ENCODE data around the gene PHLDA1.

DNA sequence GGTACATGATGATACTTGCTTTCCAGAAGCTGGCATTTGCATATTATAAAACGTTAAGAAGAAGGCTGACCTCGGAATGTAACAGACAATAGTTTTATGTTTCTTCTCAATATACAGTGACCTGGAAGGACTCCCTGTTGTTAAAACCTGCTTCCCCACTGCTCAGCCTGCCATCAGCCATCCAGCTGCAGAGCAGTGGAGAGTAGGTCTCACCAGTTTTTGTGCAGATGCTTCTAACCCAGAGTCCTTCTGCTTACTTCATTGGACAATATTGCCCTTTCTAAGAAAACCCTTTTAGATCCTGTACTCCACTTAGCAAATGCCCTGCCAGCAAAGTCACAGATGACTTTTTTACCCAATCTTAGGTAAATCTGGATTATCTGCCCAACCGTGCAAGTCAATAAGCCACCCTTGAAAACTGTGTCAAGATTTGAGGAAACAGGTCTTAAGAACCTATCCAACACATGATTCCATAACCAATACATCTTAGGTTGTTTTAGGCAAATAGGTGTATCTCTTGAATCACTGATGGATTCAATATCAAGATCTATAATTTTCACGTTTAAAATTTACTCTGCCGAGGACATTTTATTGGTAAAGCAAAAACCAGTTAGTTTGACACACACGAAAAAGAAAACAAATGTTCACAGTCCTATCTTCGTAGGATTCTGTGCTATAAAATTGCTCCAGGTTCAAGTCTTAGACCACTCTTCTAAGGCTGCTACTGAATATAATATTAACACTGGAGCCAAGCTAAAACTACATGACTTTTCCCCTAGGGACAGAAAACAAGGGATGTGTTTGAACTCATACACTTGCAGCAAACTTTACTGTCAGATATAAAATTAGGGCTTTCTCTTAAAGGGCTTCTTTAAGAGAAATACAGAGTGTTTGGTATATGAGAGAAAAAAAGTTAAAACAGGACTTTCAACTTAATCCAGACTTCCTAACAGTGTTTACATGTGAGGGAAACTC lies 5.7 kb downstream of the PHLDA1 start:
- TF ChIP-seq, protein P1, sequence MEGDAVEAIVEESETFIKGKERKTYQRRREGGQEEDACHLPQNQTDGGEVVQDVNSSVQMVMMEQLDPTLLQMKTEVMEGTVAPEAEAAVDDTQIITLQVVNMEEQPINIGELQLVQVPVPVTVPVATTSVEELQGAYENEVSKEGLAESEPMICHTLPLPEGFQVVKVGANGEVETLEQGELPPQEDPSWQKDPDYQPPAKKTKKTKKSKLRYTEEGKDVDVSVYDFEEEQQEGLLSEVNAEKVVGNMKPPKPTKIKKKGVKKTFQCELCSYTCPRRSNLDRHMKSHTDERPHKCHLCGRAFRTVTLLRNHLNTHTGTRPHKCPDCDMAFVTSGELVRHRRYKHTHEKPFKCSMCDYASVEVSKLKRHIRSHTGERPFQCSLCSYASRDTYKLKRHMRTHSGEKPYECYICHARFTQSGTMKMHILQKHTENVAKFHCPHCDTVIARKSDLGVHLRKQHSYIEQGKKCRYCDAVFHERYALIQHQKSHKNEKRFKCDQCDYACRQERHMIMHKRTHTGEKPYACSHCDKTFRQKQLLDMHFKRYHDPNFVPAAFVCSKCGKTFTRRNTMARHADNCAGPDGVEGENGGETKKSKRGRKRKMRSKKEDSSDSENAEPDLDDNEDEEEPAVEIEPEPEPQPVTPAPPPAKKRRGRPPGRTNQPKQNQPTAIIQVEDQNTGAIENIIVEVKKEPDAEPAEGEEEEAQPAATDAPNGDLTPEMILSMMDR (conservative IDR thresholded peaks at IDR 0.05; ENCODE audit: low read length) = no peak
- TF ChIP-seq EZH2phosphoT487 (IDR thresholded peaks at IDR 0.05; ENCODE audit: borderline replicate concordance, low read depth, low read length) = no peak
